ENCODE data around the gene ITGA11. TPM values are rescaled to one million over a fixed set of nuclear protein-coding genes. Genes with fewer than 3 reads are reported as not detected.

The ITGA11 gene
- total RNA-seq, 2 experiments from 2014 or later: 0.02 TPM; not detected in 1

DNA sequence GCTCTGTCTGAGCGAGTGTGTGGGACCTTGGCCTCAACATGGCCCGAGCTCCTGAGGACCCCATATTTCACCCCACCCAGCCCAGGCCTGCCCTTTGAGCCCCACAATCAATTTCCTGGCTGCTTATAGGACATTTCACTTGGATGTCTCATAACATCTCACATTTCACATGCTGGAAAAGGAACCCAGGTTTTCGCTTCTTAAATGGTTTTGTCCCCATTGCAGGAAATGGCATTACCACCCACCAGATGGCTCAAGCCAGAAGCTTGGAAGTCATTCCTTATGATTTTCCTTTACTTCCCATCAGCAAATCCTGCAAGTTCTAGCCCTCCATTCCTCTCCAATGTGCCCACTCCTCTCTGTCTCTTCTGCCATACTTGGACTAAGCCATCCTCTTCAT lies 14.9 kb downstream of the ITGA11 start:
- CTCF ChIA-PET: interaction anchor here (1.3 kb wide), 1 partner anchor 111 kb away, joined by 3 read pairs; no protein-coding TSS in a partner anchor
- no peaks in the 10 kb centered on the region for H3K4me1 Mint-ChIP-seq
- H3K27me3 Mint-ChIP-seq: peaks cover 7% of the 10 kb centered on the region
- H3K36me3 Mint-ChIP-seq: no peaks in the 10 kb centered on the region
- H3K9me3 Mint-ChIP-seq (ENCODE audit: low read depth): no peaks in the 10 kb centered on the region
- DNase-seq (peak; percentile 33), ATAC-seq (no peak)
- no peak overlapping the region for H3K4me3 Mint-ChIP-seq
- H3K27ac Mint-ChIP-seq: no peak overlapping the region

DNA sequence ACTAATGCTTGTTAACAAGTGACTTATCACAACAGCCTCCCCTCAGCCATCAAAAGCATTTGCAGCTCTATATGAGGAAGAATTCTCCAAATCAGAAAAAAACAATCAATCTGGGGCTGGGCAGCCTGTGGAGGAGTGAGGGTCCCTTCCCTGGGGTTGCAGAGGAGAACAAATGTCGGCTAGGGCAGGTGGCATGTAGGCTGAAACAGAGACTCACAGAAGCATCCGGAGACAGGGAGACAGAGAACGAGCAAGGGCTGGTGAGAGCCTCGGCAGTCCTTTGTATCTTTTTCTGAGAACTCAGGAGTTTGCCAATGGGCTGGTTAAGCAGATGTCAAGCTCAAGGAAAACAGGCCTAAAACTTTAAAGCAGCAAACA lies 15.8 kb downstream of the ITGA11 start:
- H3K27me3 Mint-ChIP-seq: peaks cover 6% of the 10 kb centered on the region
- ATAC-seq (no peak), DNase-seq (no peak)
- no peaks in the 10 kb centered on the region for H3K36me3 Mint-ChIP-seq
- no peaks in the 10 kb centered on the region for H3K4me1 Mint-ChIP-seq
- CTCF ChIA-PET: no interaction called here
- no peak overlapping the region for H3K27ac Mint-ChIP-seq
- no peak overlapping the region for H3K4me3 Mint-ChIP-seq
- no peaks in the 10 kb centered on the region for H3K9me3 Mint-ChIP-seq (ENCODE audit: low read depth)

DNA sequence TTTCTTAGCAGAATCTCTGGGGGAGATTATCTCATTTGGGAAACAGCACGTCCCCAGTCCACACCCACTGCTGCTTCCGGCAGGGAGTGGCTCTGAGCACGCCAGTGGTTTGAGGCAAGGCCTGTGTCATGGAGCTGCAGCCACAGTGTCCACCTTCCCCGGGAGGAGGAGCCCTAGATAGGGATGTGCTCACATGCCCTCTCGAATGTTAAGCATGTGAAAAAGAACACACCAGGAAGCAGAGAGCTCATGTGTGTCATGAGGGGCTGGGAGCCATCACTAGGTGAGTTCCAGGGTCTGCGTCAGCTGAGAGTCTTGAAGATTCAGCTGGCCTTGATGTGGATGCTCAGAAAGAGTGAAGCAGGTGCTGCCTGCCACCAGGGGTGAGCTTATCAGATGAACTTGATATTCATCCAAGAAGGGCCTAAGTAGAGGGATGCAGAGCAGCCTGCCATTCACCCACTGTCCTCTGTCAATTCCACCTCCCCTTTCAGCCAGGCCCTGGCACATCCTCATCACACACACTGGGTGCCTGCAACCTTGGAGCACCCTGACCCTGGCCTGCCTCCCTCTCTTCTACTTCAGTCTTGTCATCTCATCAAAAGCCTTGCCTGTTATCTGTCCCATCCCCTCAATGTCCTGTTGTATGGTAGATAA lies 16.3 kb downstream of the ITGA11 start:
- ATAC-seq (no peak), DNase-seq (peak; percentile 38)
- H3K27me3 Mint-ChIP-seq: peaks cover 5% of the 10 kb centered on the region
- H3K4me3 Mint-ChIP-seq: no peak overlapping the region
- CTCF ChIA-PET: no interaction called here
- no peak overlapping the region for H3K27ac Mint-ChIP-seq
- no peaks in the 10 kb centered on the region for H3K36me3 Mint-ChIP-seq
- H3K9me3 Mint-ChIP-seq (ENCODE audit: low read depth): no peaks in the 10 kb centered on the region
- no peaks in the 10 kb centered on the region for H3K4me1 Mint-ChIP-seq

DNA sequence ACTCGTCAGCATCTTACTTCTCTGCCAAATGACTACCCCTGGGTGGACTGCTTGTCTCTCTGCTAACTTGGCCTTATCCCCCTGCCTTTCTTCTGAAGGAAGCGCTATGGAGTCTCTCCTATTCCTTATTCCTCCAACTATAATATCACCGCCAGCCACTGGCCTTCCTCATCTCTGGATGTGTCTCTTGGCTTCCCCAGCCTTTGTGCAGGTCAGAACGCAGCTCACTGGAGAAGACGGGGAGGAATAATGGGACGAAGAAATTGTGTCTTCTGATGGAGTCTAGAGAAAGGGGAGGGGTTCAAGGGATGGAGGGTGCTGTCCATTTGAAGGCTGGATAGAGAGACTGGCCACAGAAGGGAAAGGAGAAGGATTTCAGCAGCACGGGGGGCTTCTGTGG lies 16.9 kb downstream of the ITGA11 start:
- H3K27ac Mint-ChIP-seq: no peak overlapping the region
- H3K27me3 Mint-ChIP-seq: peaks cover 2% of the 10 kb centered on the region
- no peaks in the 10 kb centered on the region for H3K4me1 Mint-ChIP-seq
- no peak overlapping the region for H3K4me3 Mint-ChIP-seq
- no peak for DNase-seq
- CTCF ChIA-PET: no interaction called here
- ATAC-seq: no peak
- no peaks in the 10 kb centered on the region for H3K9me3 Mint-ChIP-seq (ENCODE audit: low read depth)
- H3K36me3 Mint-ChIP-seq: no peaks in the 10 kb centered on the region

DNA sequence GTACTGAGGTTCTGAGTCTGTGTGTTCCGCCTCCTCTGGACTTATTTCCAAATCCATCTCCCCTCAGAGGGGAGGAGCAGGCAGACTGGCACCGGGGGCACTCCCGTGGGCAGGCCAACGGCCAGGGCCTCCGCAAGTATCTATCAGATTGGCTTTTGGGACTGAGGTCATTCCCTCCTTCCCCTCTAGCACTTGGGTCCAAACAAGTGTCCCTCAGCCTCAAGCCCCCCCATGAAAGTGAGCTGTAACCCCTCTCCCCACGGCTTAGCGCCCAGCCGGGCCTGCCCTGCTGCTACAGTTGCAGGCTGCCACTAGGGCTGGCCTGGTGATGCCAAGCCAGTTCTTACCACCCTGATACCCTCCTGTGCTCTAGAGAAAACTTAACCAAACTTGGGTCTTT lies 17.4 kb downstream of the ITGA11 start:
- no peaks in the 10 kb centered on the region for H3K4me1 Mint-ChIP-seq
- no peak overlapping the region for H3K4me3 Mint-ChIP-seq
- H3K36me3 Mint-ChIP-seq: no peaks in the 10 kb centered on the region
- ATAC-seq: no peak
- peak; percentile 11 for DNase-seq
- no peak overlapping the region for H3K27ac Mint-ChIP-seq
- CTCF ChIA-PET: no interaction called here
- H3K9me3 Mint-ChIP-seq (ENCODE audit: low read depth): no peaks in the 10 kb centered on the region
- peaks cover 2% of the 10 kb centered on the region for H3K27me3 Mint-ChIP-seq

DNA sequence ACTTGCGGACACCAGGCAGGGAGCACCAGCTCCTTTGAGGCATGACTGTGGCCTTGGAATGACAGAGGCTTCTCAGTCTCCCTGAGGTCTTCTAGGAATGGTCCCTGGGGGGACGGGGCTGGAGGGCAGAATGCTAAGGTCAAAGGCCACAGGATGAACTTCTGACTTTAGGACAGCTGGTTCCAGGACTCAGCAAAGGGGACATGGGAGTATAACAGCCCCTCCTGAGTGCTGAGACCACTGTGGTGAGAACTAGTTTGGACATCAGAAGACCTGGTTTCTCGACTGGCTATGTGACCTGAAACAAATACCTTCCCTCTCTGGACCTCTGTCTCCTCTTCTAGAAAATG lies 17.8 kb downstream of the ITGA11 start:
- no peaks in the 10 kb centered on the region for H3K36me3 Mint-ChIP-seq
- ATAC-seq: no peak
- H3K27ac Mint-ChIP-seq: no peak overlapping the region
- DNase-seq: peak; percentile 14
- H3K9me3 Mint-ChIP-seq (ENCODE audit: low read depth): no peaks in the 10 kb centered on the region
- no peak overlapping the region for H3K4me3 Mint-ChIP-seq
- CTCF ChIA-PET: no interaction called here
- H3K4me1 Mint-ChIP-seq: no peaks in the 10 kb centered on the region
- peaks cover 3% of the 10 kb centered on the region for H3K27me3 Mint-ChIP-seq

DNA sequence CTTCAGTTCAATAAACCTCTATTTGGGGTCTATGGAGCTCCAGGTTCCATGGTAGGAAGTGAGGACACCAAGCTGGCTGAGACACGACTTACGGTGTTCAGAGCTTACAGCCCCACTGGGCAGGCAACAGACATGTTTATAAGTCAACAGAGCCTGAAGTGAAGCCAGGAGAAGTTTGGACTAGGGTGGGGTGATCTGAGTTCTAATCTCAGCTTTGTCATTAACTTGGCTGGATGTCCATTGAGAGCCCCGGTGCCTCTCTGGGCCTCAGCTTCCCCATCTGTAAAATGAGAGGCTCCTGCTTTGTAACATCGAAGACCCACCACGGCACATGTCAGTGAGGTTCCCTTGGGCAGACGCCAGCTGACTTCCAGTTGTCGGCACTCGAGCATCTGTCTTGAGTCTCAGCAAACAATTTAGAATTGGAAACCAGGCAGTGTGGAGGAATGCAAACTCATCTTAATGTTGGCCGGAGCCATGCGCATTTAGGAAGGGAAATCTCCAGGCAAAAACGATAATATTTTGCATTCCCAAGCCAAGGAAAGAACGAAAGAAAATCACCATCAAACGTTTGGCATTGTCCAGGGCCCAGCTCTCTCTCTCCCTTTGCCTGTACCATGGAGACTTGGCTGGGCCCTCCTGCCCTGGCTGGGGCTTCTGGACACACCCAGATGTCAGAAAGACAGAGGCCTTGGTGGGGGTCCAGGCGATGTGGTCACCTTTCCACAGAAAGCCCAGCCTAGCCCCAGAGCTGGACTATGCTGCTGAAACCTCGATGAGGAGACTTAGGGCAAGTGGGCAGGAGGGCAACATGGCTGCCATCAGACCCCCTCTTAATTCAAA lies 18.4 kb downstream of the ITGA11 start:
- Mint-ChIP-seq H3K27me3 (peaks cover 6% of the 10 kb centered on the region), H3K4me1 (no peaks in the 10 kb centered on the region), H3K36me3 (no peaks in the 10 kb centered on the region), H3K9me3 (ENCODE audit: low read depth) (no peaks in the 10 kb centered on the region), H3K27ac (no peak overlapping the region), H3K4me3 (no peak overlapping the region)
- DNase-seq: peak; percentile 31
- CTCF ChIA-PET: interaction anchor here (0.6 to 1.2 kb wide), 2 partner anchors 160 to 366 kb away, joined by 3 read pairs; no protein-coding TSS in a partner anchor
- no peak for ATAC-seq

DNA sequence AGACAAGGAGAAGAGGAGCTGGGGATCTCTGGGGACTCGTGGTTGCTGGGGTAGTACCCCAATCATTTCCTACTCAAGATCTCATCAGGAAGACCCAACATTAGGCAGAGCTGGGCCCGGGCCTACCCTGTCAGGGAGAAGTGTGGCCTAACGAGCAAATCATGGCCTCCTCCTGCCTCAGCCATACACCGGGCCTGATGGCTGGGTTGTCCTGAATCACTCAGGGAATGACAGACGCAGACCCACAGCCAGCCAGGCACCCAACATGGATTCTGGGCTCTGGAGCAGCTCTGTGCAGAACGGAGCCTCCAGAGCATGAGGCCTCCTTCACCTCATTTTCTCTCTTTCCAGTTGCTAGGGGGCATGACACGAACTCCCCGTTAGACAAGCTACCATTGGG lies 19.7 kb downstream of the ITGA11 start:
- Mint-ChIP-seq H3K4me3 (no peak overlapping the region), H3K36me3 (no peaks in the 10 kb centered on the region), H3K9me3 (ENCODE audit: low read depth) (no peaks in the 10 kb centered on the region), H3K27me3 (peaks cover 4% of the 10 kb centered on the region), H3K4me1 (peaks cover 5% of the 10 kb centered on the region), H3K27ac (no peak overlapping the region)
- ATAC-seq (no peak), DNase-seq (peak; percentile 22)
- CTCF ChIA-PET: interaction anchor here (1.2 kb wide), 1 partner anchor 159 kb away, joined by 3 read pairs; no protein-coding TSS in a partner anchor

DNA sequence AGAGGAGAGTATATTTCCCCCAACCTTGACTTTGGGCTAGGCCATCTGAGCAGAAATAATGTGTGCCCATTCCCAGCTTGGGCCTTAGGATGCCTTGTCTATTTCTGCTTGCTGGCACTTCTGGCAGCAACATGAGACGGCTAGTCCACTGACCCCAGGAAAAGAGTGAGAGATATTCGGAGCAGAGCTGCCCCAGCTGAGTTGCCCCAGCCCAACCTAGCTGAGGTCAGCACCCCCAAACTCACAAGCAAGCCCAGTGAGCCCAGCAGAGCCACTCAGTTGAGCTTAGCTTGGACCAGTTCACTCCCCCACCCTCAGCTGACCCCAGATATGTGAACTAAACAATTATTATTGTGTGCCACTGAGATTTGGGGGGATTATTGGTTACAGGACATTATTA lies 20.2 kb downstream of the ITGA11 start:
- no peaks in the 10 kb centered on the region for H3K36me3 Mint-ChIP-seq

DNA sequence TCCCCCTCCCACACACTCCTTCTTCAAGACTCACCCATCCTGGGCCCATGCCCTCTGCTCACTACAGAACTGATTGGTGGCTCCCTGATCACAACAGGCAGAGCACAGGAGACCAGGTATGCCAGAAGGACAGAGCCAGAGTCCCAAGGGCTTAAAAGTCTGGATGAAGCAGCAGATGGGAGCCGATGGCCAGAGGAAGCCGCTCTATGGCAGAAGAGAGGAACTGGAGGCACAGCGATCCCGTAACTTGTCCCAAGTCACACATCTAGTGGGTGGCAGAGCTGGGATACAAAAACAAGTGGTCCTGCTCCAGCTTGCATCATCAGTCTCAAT lies 20.7 kb downstream of the ITGA11 start:
- H3K4me3 Mint-ChIP-seq: no peak overlapping the region
- CTCF ChIA-PET: no interaction called here
- H3K9me3 Mint-ChIP-seq (ENCODE audit: low read depth): no peaks in the 10 kb centered on the region
- no peak overlapping the region for H3K27ac Mint-ChIP-seq
- H3K36me3 Mint-ChIP-seq: no peaks in the 10 kb centered on the region
- ATAC-seq (no peak), DNase-seq (peak; percentile 19)
- H3K27me3 Mint-ChIP-seq: peaks cover 4% of the 10 kb centered on the region
- H3K4me1 Mint-ChIP-seq: peaks cover 5% of the 10 kb centered on the region

More for the DNA sequence above, 20.2 kb downstream of the ITGA11 start:
- peak; percentile 9 for DNase-seq
- peaks cover 4% of the 10 kb centered on the region for H3K27me3 Mint-ChIP-seq
- no peaks in the 10 kb centered on the region for H3K9me3 Mint-ChIP-seq (ENCODE audit: low read depth)
- H3K4me1 Mint-ChIP-seq: peaks cover 5% of the 10 kb centered on the region
- H3K27ac Mint-ChIP-seq: no peak overlapping the region
- ATAC-seq: no peak
- CTCF ChIA-PET: no interaction called here
- no peak overlapping the region for H3K4me3 Mint-ChIP-seq

DNA sequence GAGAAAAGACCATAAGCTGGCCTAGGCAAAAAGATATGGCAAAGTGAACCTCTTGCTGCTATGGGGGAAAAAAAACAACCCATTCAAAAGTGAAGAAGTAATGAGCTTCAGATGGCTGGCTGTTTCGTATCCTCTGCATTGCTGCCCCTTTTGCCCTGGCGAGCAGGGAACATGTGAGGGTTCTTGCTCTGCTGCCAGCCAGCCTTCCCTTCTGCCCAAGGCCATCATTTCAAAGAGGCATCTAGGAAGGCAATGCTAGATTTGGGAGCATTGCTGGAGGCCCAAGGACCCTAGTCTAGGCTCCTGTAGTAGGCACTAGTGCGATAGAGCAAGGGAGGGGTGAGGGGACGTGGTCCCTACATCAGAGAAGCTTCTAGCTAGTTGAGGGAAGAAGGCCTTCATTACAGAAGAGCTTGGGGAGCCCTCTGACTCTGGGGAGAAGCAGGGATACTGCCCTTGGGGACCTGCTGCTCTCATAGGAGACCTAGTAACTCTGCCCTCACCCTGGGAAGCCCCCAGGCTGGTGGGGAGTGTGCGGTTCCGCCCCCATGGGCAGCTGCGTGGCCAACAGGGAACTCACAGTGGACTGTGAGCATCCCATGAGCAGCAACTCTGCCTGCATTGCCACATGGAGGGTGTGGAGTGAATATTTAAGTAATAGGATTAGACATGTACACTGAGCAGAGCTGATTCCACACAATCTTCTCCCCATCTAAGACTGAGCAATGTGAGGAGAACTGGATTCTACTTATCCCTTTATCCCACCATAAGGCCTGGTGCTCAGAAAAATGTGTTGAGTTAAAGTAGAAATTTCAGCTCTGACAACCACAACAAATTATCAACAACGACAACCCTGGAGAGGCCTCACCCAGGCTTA lies 21.3 kb downstream of the ITGA11 start:
- no peak overlapping the region for H3K4me3 Mint-ChIP-seq
- CTCF ChIA-PET: no interaction called here
- peaks cover 5% of the 10 kb centered on the region for H3K4me1 Mint-ChIP-seq
- no peak for ATAC-seq
- no peak overlapping the region for H3K27ac Mint-ChIP-seq
- no peaks in the 10 kb centered on the region for H3K36me3 Mint-ChIP-seq
- DNase-seq: peak; percentile 7
- no peaks in the 10 kb centered on the region for H3K9me3 Mint-ChIP-seq (ENCODE audit: low read depth)
- H3K27me3 Mint-ChIP-seq: peaks cover 4% of the 10 kb centered on the region

DNA sequence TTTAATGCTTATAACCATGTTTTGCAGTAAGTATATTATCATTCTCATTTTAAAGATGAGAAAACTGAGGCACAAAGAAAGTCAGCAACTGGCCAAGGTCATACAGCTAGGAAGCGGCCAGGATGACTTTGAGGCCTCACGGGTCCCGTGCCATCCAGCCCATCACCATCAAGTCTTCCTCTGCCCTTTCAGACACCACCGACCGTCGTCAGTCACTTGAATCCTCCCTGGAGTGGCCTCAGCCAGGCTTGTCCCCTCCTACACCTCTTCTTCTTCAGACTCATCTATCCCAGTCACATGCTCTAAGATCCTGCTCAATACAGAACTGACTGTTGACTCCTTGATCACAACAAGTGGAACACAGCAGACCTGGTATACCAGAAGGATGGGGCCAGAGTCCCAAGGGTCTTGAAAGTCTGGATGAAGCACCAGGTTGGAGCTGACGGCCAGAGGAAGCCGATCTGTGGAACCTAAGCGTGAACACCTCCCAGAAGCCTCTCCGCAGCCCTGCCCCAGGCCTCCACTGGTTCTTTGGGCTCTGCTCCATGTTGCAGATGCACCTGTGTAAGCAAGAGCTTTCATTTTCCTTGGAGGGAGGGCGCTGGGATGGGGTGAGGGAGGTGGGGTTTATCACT lies 22.1 kb downstream of the ITGA11 start:
- no peaks in the 10 kb centered on the region for H3K36me3 Mint-ChIP-seq
- no peaks in the 10 kb centered on the region for H3K9me3 Mint-ChIP-seq (ENCODE audit: low read depth)
- CTCF ChIA-PET: no interaction called here
- H3K27me3 Mint-ChIP-seq: peaks cover 4% of the 10 kb centered on the region
- DNase-seq (peak; percentile 23), ATAC-seq (no peak)
- peaks cover 5% of the 10 kb centered on the region for H3K4me1 Mint-ChIP-seq
- H3K27ac Mint-ChIP-seq: no peak overlapping the region
- H3K4me3 Mint-ChIP-seq: no peak overlapping the region

DNA sequence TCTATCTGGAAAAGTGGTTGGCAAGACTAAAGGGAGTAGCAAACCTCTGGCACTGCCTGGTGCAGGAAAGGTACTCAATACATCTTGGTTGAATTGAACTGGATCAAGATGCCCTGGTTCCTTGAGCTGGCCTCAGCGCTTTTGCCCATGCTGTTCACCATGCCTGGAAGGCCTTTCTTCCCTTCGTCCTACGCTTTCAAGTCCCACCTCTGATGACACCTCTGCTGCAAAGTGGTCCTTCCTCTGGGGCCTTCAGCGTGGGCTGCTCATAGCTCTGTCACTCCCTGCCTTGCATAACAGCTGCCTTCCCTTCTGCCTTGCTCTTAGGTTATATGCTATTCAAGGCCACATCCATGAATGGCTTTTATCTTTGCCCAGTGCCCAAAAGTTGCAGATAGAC lies 23.0 kb downstream of the ITGA11 start:
- ATAC-seq: no peak
- Mint-ChIP-seq H3K27ac (no peak overlapping the region), H3K4me3 (no peak overlapping the region), H3K36me3 (no peaks in the 10 kb centered on the region), H3K27me3 (peaks cover 4% of the 10 kb centered on the region), H3K9me3 (ENCODE audit: low read depth) (no peaks in the 10 kb centered on the region), H3K4me1 (peaks cover 5% of the 10 kb centered on the region)
- CTCF ChIA-PET: no interaction called here
- peak; percentile 33 for DNase-seq
